Measurements from ENCODE around the gene DZIP3.

DNA sequence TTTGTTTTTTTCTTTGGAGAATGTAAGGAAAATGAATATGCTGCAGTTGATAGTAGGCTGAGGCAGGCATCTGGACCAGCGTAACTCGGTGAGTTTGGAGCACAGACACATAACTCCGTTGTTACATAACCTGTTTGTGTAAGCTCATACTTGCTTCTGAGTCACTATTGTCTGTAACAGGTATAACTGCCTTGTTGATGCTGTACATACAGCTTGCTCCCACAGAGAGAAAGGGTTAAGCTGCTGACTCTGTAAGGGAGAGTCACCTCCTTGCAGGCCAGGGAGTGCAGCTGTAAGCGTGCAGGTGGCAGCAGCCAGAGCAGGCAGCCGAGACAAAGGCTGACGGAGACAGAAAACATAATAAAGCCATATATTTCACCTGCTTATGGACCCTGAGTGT is 147.3 kb downstream of the DZIP3 start:
- TF ChIP-seq CTCF (IDR thresholded peaks at IDR 0.05; ENCODE audit: insufficient read depth, low read length, poor library complexity, severe bottlenecking) (no peak), EZH2phosphoT487 (conservative IDR thresholded peaks at IDR 0.05; ENCODE audit: low read length) (no peak)
